Vagina (tissue), 2 donors: ENCODE measurements around the gene P2RY8. TPM values are rescaled to one million over a fixed set of nuclear protein-coding genes. Genes with fewer than 3 reads are reported as not detected.
"Not testable (repeated sequence)": the region's sequence is repeated elsewhere in the genome, so short reads cannot be mapped to it uniquely, and the experiment has no call there.

ENCODE experiments used
- DNase-seq, 2 donors: peaks; one replicate each; pipeline ENCODE4 v3.0.0-alpha.2; 2017; ENCODE audit errors: extremely low spot score in 2 of 2
- H3K27ac ChIP-seq: fragments of 200-600 bp; sonication (generic); one replicate; pipeline ENCODE4 v1.5.1; 2019
- H3K27me3 ChIP-seq: fragments of 200-600 bp; sonication (generic); one replicate; pipeline ENCODE4 v1.5.1; 2019
- H3K36me3 ChIP-seq, 2 donors: fragments of 200-600 bp; sonication (generic); one replicate each; pipeline ENCODE4 v1.5.1; 2017 to 2019
- H3K4me1 ChIP-seq: fragments of 200-600 bp; sonication (generic); one replicate; pipeline ENCODE4 v1.5.1; 2019
- H3K4me3 ChIP-seq, 2 donors: fragments of 200-600 bp; sonication (generic); 1 replicate in 1 of 2; 2 replicates in 1 of 2; pipeline ENCODE4 v1.5.1; 2016 to 2019
- H3K9me3 ChIP-seq: fragments of 200-600 bp; sonication (generic); one replicate; pipeline ENCODE4 v1.5.1; 2019
- CTCF ChIP-seq, 3 experiments: fragments of 450-650 bp in 2 of 3; fragments of 200-600 bp in 1 of 3; sonication (generic) in 1 of 3; IDR thresholded peaks; one replicate each; pipeline ENCODE4 v1.5.1; 2017 to 2019; ENCODE audit warnings: antibody characterized with exemption in 3 of 3, mild to moderate bottlenecking in 2 of 3, moderate library complexity in 2 of 3
- POLR2A ChIP-seq, 2 donors: fragments of 450-650 bp; IDR thresholded peaks; one replicate each; pipeline ENCODE4 v1.6.1; 2017; ENCODE audit warnings: antibody characterized with exemption in 2 of 2, mild to moderate bottlenecking in 2 of 2, moderate library complexity in 2 of 2
- POLR2AphosphoS5 ChIP-seq, 2 donors: sonication (generic); formaldehyde crosslinking; IDR thresholded peaks; one replicate each; pipeline ENCODE4 v1.9.0; 2017; ENCODE audit warnings: antibody characterized with exemption in 2 of 2, mild to moderate bottlenecking in 2 of 2, low read depth in 1 of 2; ENCODE audit not compliant: insufficient read depth in 1 of 2
- intact Hi-C: fragments of 100-400 bp; cut with DNase I; formaldehyde crosslinking; loops from one replicate; pipeline ENCODE4 v1.15.1; 2023
- total RNA-seq: library from RNA; depleted of rRNA; stranded (reverse); fragments of >200 nt; gene quantifications from one replicate; pipeline ENCODE4 v1.2.3, GENCODE V29; 2016

Gene P2RY8
- total RNA-seq, 1 donor from 2014 or later: 0.74 TPM

- no peak for DNase-seq
- H3K9me3 ChIP-seq: no peaks in the 10 kb centered on the region
- TF ChIP-seq POLR2A (IDR thresholded peaks at IDR 0.05): no peak
- TF ChIP-seq CTCF (IDR thresholded peaks at IDR 0.05): no peak
- TF ChIP-seq POLR2AphosphoS5 (IDR thresholded peaks at IDR 0.05; ENCODE audit: insufficient read depth in 1 of 2, low read depth in 1 of 2): no peak
- H3K4me3 ChIP-seq: no peak overlapping the region
- intact Hi-C loops: no loop called here
- H3K36me3 ChIP-seq: no peaks in the 10 kb centered on the region
- no peak overlapping the region for H3K27ac ChIP-seq
- no peaks in the 10 kb centered on the region for H3K27me3 ChIP-seq
- no peaks in the 10 kb centered on the region for H3K4me1 ChIP-seq
Measured at GRCh38 chrX:1492421-1493012, 44.5 kb downstream of the P2RY8 start.

- no peak for DNase-seq
- Histone ChIP-seq H3K36me3 (no peaks in the 10 kb centered on the region), H3K9me3 (no peaks in the 10 kb centered on the region), H3K27ac (no peak overlapping the region), H3K27me3 (no peaks in the 10 kb centered on the region), H3K4me3 (no peak overlapping the region), H3K4me1 (no peaks in the 10 kb centered on the region)
- TF ChIP-seq CTCF (IDR thresholded peaks at IDR 0.05) (no peak), POLR2A (IDR thresholded peaks at IDR 0.05) (no peak), POLR2AphosphoS5 (IDR thresholded peaks at IDR 0.05; ENCODE audit: insufficient read depth in 1 of 2, low read depth in 1 of 2) (no peak)
- intact Hi-C loops: no loop called here
Measured at GRCh38 chrX:1491851-1492349, 45.1 kb downstream of the P2RY8 start.

GRCh38 chrX:1491248-1491647, 45.7 kb downstream of the P2RY8 start:
- H3K9me3 ChIP-seq, H3K27me3 ChIP-seq, H3K27ac ChIP-seq, H3K4me3 ChIP-seq, H3K36me3 ChIP-seq, intact Hi-C loops, H3K4me1 ChIP-seq, DNase-seq: not testable (repeated sequence)

DNA sequence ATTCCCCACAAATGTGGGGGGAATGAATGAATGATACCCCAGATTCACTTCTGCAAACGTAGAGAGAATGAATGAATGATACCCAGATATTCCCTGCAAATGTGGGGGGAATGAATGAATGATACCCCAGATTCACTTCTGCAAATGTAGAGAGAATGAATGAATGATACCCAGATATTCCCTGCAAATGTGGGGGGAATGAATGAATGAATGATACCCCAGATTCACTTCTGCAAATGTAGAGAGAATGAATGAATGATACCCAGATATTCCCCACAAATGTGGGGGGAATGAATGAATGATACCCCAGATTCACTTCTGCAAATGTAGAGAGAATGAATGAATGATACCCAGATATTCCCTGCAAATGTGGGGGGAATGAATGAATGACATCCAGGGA, 46.3 kb downstream of the P2RY8 start:
- H3K4me3 ChIP-seq, DNase-seq, H3K4me1 ChIP-seq, H3K27ac ChIP-seq, H3K36me3 ChIP-seq, H3K27me3 ChIP-seq, intact Hi-C loops, H3K9me3 ChIP-seq: not testable (repeated sequence)

DNA sequence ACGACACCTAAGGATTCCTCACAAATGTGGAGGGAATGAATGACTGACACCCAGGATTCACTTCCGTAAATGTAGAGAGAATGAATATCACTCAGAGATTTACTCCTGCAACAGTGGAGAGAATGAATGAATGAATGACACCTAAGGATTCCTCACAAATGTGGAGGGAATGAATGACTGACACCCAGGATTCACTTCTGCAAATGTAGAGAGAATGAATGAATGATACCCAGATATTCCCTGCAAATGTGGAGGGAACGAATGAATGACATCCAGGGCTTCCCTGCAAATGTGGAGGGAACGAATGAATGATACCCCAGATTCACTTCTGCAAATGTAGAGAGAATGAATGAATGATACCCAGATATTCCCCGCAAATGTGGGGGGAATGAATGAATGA, 47.6 kb downstream of the P2RY8 start:
- H3K4me1 ChIP-seq, H3K36me3 ChIP-seq, H3K27me3 ChIP-seq, H3K9me3 ChIP-seq, DNase-seq, intact Hi-C loops, H3K4me3 ChIP-seq, H3K27ac ChIP-seq: not testable (repeated sequence)

DNA sequence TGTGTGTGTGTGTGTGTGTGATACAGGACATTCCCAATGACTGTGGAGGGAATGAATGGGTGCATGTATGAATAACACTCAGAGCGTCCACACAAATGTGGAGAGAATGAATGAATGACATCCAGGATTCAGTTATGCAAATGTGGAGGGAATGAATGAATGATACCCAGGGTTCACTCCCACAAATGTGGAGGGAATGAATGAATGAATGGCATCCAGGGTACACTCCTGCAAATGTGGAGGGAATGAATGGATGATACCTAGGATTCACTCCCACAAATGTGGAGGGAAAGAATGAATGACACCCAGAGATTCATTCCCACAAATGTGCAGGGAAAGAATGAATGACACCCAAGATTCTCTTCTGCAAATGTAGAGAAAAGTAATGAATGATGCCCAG, 48.2 kb downstream of the P2RY8 start:
- Histone ChIP-seq H3K9me3 (no peaks in the 10 kb centered on the region), H3K27ac (no peak overlapping the region), H3K27me3 (no peaks in the 10 kb centered on the region), H3K36me3 (no peaks in the 10 kb centered on the region), H3K4me3 (no peak overlapping the region), H3K4me1 (no peaks in the 10 kb centered on the region)
- intact Hi-C loops: no loop called here
- TF ChIP-seq POLR2AphosphoS5 (IDR thresholded peaks at IDR 0.05; ENCODE audit: insufficient read depth in 1 of 2, low read depth in 1 of 2) (no peak), POLR2A (IDR thresholded peaks at IDR 0.05) (no peak), CTCF (IDR thresholded peaks at IDR 0.05) (no peak)
- DNase-seq: no peak

GRCh38 chrX:1488141-1488540, 48.8 kb downstream of the P2RY8 start:
- intact Hi-C loops: no loop called here
- TF ChIP-seq POLR2A (IDR thresholded peaks at IDR 0.05): no peak
- TF ChIP-seq POLR2AphosphoS5 (IDR thresholded peaks at IDR 0.05; ENCODE audit: insufficient read depth in 1 of 2, low read depth in 1 of 2): no peak
- TF ChIP-seq CTCF (IDR thresholded peaks at IDR 0.05): no peak
- Histone ChIP-seq H3K27ac (no peak overlapping the region), H3K4me1 (no peaks in the 10 kb centered on the region), H3K27me3 (no peaks in the 10 kb centered on the region), H3K4me3 (no peak overlapping the region), H3K36me3 (no peaks in the 10 kb centered on the region), H3K9me3 (no peaks in the 10 kb centered on the region)
- DNase-seq: no peak
